Measurements from ENCODE around the gene ITPKB. TPM values are rescaled to one million over a fixed set of nuclear protein-coding genes. Genes with fewer than 3 reads are reported as not detected.
"Not testable (repeated sequence)": the region's sequence is repeated elsewhere in the genome, so short reads cannot be mapped to it uniquely, and the experiment has no call there.

ITPKB gene
- total RNA-seq, 2 experiments from 2014 or later: 31.0 to 31.9 TPM

- DNase-seq (no peak), ATAC-seq (no peak)
- POLR2A ChIA-PET: no interaction called here
- Mint-ChIP-seq H3K27me3 (no peaks in the 10 kb centered on the region), H3K27ac (no peak overlapping the region), H3K36me3 (ENCODE audit: low read depth) (no peaks in the 10 kb centered on the region), H3K9me3 (ENCODE audit: low read depth) (no peaks in the 10 kb centered on the region), H3K4me3 (no peak overlapping the region), H3K4me1 (peaks cover 2% of the 10 kb centered on the region)
- CTCF ChIA-PET: no interaction called here
- intact Hi-C loops (cut with DNase I, micrococcal nuclease): loop anchor here in 1 of 2 experiments (10.0 kb wide), 1 partner anchor 268 kb away; no protein-coding TSS in a partner anchor
These were observed 37.9 kb upstream of the ITPKB start for GRCh38 chr1:226776975-226777374.

GRCh38 chr1:226776066-226776465 is 37.0 kb upstream of the ITPKB start:
- no peak for DNase-seq
- Mint-ChIP-seq H3K27ac (no peak overlapping the region), H3K9me3 (ENCODE audit: low read depth) (no peaks in the 10 kb centered on the region), H3K27me3 (no peaks in the 10 kb centered on the region), H3K36me3 (ENCODE audit: low read depth) (no peaks in the 10 kb centered on the region), H3K4me1 (peaks cover 2% of the 10 kb centered on the region), H3K4me3 (no peak overlapping the region)
- ChIA-PET CTCF (no interaction called here), POLR2A (interaction anchor here (0.5 kb wide), 1 partner anchor 1317 kb away, joined by 4 read pairs; no protein-coding TSS in a partner anchor)
- no peak for ATAC-seq
- intact Hi-C loops (cut with DNase I, micrococcal nuclease): loop anchor here in 1 of 2 experiments (10.0 kb wide), 1 partner anchor 269 kb away; no protein-coding TSS in a partner anchor

GRCh38 chr1:226772446-226773139 is 33.5 kb upstream of the ITPKB start:
- POLR2A ChIA-PET: no interaction called here
- no peaks in the 10 kb centered on the region for H3K4me1 Mint-ChIP-seq
- intact Hi-C loops (cut with DNase I, micrococcal nuclease): loop anchor here in 1 of 2 experiments (10.0 kb wide), 1 partner anchor 272 kb away; no protein-coding TSS in a partner anchor
- DNase-seq: no peak
- no peaks in the 10 kb centered on the region for H3K36me3 Mint-ChIP-seq (ENCODE audit: low read depth)
- H3K27me3 Mint-ChIP-seq: no peaks in the 10 kb centered on the region
- H3K4me3 Mint-ChIP-seq: no peak overlapping the region
- H3K27ac Mint-ChIP-seq: no peak overlapping the region
- no peaks in the 10 kb centered on the region for H3K9me3 Mint-ChIP-seq (ENCODE audit: low read depth)
- ATAC-seq: no peak
- CTCF ChIA-PET: no interaction called here

- intact Hi-C loops (cut with DNase I, micrococcal nuclease); ATAC-seq; H3K27me3 Mint-ChIP-seq; H3K9me3 Mint-ChIP-seq (ENCODE audit: low read depth); CTCF ChIA-PET; DNase-seq; H3K36me3 Mint-ChIP-seq (ENCODE audit: low read depth); H3K4me3 Mint-ChIP-seq; H3K27ac Mint-ChIP-seq; POLR2A ChIA-PET: not testable (repeated sequence)
- peaks cover 25% of the 10 kb centered on the region for H3K4me1 Mint-ChIP-seq
These were observed 28.1 kb upstream of the ITPKB start for GRCh38 chr1:226767170-226767569.

- no peaks in the 10 kb centered on the region for H3K36me3 Mint-ChIP-seq (ENCODE audit: low read depth)
- no peak overlapping the region for H3K4me3 Mint-ChIP-seq
- H3K9me3 Mint-ChIP-seq (ENCODE audit: low read depth): no peaks in the 10 kb centered on the region
- ATAC-seq (no peak), DNase-seq (no peak)
- CTCF ChIA-PET: no interaction called here
- no peaks in the 10 kb centered on the region for H3K27me3 Mint-ChIP-seq
- intact Hi-C loops (cut with DNase I, micrococcal nuclease): no loop called here
- POLR2A ChIA-PET: no interaction called here
- H3K4me1 Mint-ChIP-seq: peaks cover 27% of the 10 kb centered on the region
- no peak overlapping the region for H3K27ac Mint-ChIP-seq
These were observed 27.5 kb upstream of the ITPKB start for GRCh38 chr1:226766565-226766964.

- Mint-ChIP-seq H3K4me3 (no peak overlapping the region), H3K27me3 (no peaks in the 10 kb centered on the region), H3K27ac (peak overlapping the region; percentile 19), H3K36me3 (ENCODE audit: low read depth) (no peaks in the 10 kb centered on the region), H3K9me3 (ENCODE audit: low read depth) (no peaks in the 10 kb centered on the region), H3K4me1 (peaks cover 31% of the 10 kb centered on the region)
- intact Hi-C loops (cut with DNase I, micrococcal nuclease): loop anchor here in 1 of 2 experiments (5.0 kb wide), 1 partner anchor 43 kb away; no protein-coding TSS in a partner anchor
- CTCF ChIA-PET: interaction anchor here (0.6 to 1.4 kb wide), 3 partner anchors 10 to 138 kb away, joined by 3 read pairs; no protein-coding TSS in a partner anchor
- POLR2A ChIA-PET: no interaction called here
- ATAC-seq (no peak), DNase-seq (no peak)
These were observed 25.5 kb upstream of the ITPKB start for GRCh38 chr1:226764533-226764932.

GRCh38 chr1:226763905-226764264 is 24.8 kb upstream of the ITPKB start:
- ATAC-seq: peak; percentile 87
- no peaks in the 10 kb centered on the region for H3K27me3 Mint-ChIP-seq
- no peaks in the 10 kb centered on the region for H3K9me3 Mint-ChIP-seq (ENCODE audit: low read depth)
- peak; percentile 64 for DNase-seq
- H3K36me3 Mint-ChIP-seq (ENCODE audit: low read depth): no peaks in the 10 kb centered on the region
- intact Hi-C loops (cut with DNase I, micrococcal nuclease): loop anchor here in 1 of 2 experiments (5.0 kb wide), 1 partner anchor 43 kb away; no protein-coding TSS in a partner anchor
- H3K4me3 Mint-ChIP-seq: no peak overlapping the region
- POLR2A ChIA-PET: interaction anchor here (0.9 kb wide), 1 partner anchor 101 kb away, joined by 3 read pairs; no protein-coding TSS in a partner anchor
- CTCF ChIA-PET: interaction anchor here (0.6 to 1.9 kb wide), 5 partner anchors 10 to 137 kb away, joined by 3 to 8 read pairs (median 3); partner anchors contain the start of gene ITPKB
- H3K4me1 Mint-ChIP-seq: peaks cover 31% of the 10 kb centered on the region
- H3K27ac Mint-ChIP-seq: no peak overlapping the region

GRCh38 chr1:226762988-226763904 is 24.2 kb upstream of the ITPKB start:
- no peaks in the 10 kb centered on the region for H3K9me3 Mint-ChIP-seq (ENCODE audit: low read depth)
- no peak for DNase-seq
- no peak overlapping the region for H3K4me3 Mint-ChIP-seq

GRCh38 chr1:226762055-226762454 is 23.0 kb upstream of the ITPKB start:
- ATAC-seq (no peak), DNase-seq (no peak)
- POLR2A ChIA-PET: no interaction called here
- intact Hi-C loops (cut with DNase I, micrococcal nuclease): loop anchor here in 1 of 2 experiments (5.0 kb wide), 1 partner anchor 45 kb away; no protein-coding TSS in a partner anchor
- peaks cover 31% of the 10 kb centered on the region for H3K4me1 Mint-ChIP-seq
- no peaks in the 10 kb centered on the region for H3K9me3 Mint-ChIP-seq (ENCODE audit: low read depth)
- CTCF ChIA-PET: no interaction called here
- H3K27ac Mint-ChIP-seq: no peak overlapping the region
- no peak overlapping the region for H3K4me3 Mint-ChIP-seq
- no peaks in the 10 kb centered on the region for H3K27me3 Mint-ChIP-seq
- H3K36me3 Mint-ChIP-seq (ENCODE audit: low read depth): no peaks in the 10 kb centered on the region

More at GRCh38 chr1:226762988-226763904, 24.2 kb upstream of the ITPKB start:
- intact Hi-C loops (cut with DNase I, micrococcal nuclease): loop anchor here in 1 of 2 experiments (5.0 kb wide), 1 partner anchor 44 kb away; no protein-coding TSS in a partner anchor
- ChIA-PET POLR2A (interaction anchor here (0.9 kb wide), 1 partner anchor 101 kb away, joined by 3 read pairs; no protein-coding TSS in a partner anchor), CTCF (interaction anchor here (0.7 to 1.9 kb wide), 5 partner anchors 11 to 137 kb away, joined by 3 to 8 read pairs (median 3); partner anchors contain the start of gene ITPKB)
- Mint-ChIP-seq H3K4me1 (peaks cover 31% of the 10 kb centered on the region), H3K36me3 (ENCODE audit: low read depth) (no peaks in the 10 kb centered on the region), H3K27me3 (no peaks in the 10 kb centered on the region), H3K27ac (no peak overlapping the region)
- no peak for ATAC-seq

- Mint-ChIP-seq H3K9me3 (ENCODE audit: low read depth) (no peaks in the 10 kb centered on the region), H3K36me3 (ENCODE audit: low read depth) (no peaks in the 10 kb centered on the region), H3K27ac (no peak overlapping the region), H3K4me1 (peaks cover 34% of the 10 kb centered on the region), H3K27me3 (no peaks in the 10 kb centered on the region), H3K4me3 (no peak overlapping the region)
- DNase-seq (no peak), ATAC-seq (peak; percentile 68)
- intact Hi-C loops (cut with DNase I, micrococcal nuclease): loop anchor here in 1 of 2 experiments (5.0 kb wide), 1 partner anchor 46 kb away; no protein-coding TSS in a partner anchor
- POLR2A ChIA-PET: no interaction called here
- CTCF ChIA-PET: interaction anchor here (0.6 to 1.1 kb wide), 3 partner anchors 16 to 606 kb away, joined by 3 read pairs; no protein-coding TSS in a partner anchor
These were observed 22.2 kb upstream of the ITPKB start for GRCh38 chr1:226761322-226761721.
